HEK293T (cell line): ENCODE measurements around the gene DYNLT2B.
"Not testable (repeated sequence)": the region's sequence is repeated elsewhere in the genome, so short reads cannot be mapped to it uniquely, and the experiment has no call there.

Source experiments
- FOXA1 ChIP-seq: fragments of 450-650 bp; IDR thresholded peaks from 2 replicates; pipeline ENCODE4 v1.6.1; 2016; ENCODE audit warnings: mild to moderate bottlenecking
- HDGF ChIP-seq: fragments of 450-650 bp; IDR thresholded peaks from 2 replicates; pipeline ENCODE4 v1.6.1; 2017; ENCODE audit warnings: antibody characterized with exemption, borderline replicate concordance
- L3MBTL2 ChIP-seq: fragments of 450-650 bp; conservative IDR thresholded peaks from 2 replicates; pipeline ENCODE4 v1.6.1; 2016; ENCODE audit warnings: mild to moderate bottlenecking
- SP1 ChIP-seq: fragments of 450-650 bp; IDR thresholded peaks from 2 replicates; pipeline ENCODE4 v1.6.1; 2017
- SUZ12 ChIP-seq: fragments of 450-650 bp; IDR thresholded peaks from 2 replicates; pipeline ENCODE4 v1.6.1; 2016; ENCODE audit warnings: mild to moderate bottlenecking
- TARDBP ChIP-seq: fragments of 450-650 bp; IDR thresholded peaks from 2 replicates; pipeline ENCODE4 v1.6.1; 2016

- TF ChIP-seq TARDBP, SP1, SUZ12, L3MBTL2, FOXA1, HDGF: not testable (repeated sequence)
These were observed 40.5 kb upstream of the DYNLT2B start for GRCh38 chr3:196358540-196358939.
